GM19025 (cell line): ENCODE data around the gene UQCR11.
A peak's percentile ranks its signal among the peaks of the same experiment; 100 is the strongest.

Experiments used
- ATAC-seq: cut with Tn5 transposase; IDR thresholded peaks from one replicate; pipeline ENCODE4 v1.9.1; 2021; ENCODE audit warnings: mild to moderate bottlenecking, low read depth, moderate library complexity; ENCODE audit not compliant: unreplicated experiment

Gene UQCR11

GRCh38 chr19:1572795-1573194, 32.5 kb downstream of the UQCR11 start:
- ATAC-seq: no peak

DNA sequence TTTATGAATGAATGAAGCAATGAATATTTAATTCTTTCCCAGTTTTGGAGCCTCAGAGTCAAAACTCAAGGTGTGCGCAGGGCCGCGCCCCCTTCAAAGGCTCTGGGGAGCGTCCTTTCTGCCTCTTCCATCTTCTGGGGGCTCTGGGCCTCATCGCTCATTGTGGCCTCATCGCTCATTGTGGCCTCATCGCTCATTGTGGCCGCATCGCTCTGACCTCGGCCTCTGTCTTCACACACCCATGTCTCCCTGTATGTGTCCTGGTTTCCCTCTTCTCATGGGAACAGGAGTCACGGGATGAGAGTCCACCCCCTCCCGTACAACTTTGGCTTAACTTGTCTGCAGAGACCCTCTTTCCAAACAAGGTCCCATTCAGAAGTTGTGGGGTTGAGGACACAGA, 33.9 kb downstream of the UQCR11 start:
- no peak for ATAC-seq

DNA sequence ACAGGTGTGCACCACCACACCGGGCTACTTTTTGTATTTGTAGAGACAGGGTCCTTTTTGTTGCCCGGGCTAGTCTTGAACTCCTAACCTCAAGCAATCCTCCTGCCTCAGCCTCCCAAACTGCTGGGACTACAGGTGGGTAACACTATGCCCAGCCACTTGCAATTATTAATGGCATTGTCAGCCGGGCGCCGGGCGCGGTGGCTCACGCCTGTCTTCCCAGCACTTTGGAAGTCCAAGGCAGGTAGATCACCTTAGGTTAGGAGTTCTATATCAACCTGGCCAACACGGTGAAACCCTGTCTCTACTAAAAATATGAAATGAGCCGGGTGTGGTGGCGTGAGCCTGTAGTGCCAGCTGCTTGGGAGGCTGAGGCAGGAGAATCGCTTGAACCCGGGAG, 34.4 kb downstream of the UQCR11 start:
- no peak for ATAC-seq

- ATAC-seq: no peak
These were observed 35.3 kb downstream of the UQCR11 start for GRCh38 chr19:1569997-1570396.

DNA sequence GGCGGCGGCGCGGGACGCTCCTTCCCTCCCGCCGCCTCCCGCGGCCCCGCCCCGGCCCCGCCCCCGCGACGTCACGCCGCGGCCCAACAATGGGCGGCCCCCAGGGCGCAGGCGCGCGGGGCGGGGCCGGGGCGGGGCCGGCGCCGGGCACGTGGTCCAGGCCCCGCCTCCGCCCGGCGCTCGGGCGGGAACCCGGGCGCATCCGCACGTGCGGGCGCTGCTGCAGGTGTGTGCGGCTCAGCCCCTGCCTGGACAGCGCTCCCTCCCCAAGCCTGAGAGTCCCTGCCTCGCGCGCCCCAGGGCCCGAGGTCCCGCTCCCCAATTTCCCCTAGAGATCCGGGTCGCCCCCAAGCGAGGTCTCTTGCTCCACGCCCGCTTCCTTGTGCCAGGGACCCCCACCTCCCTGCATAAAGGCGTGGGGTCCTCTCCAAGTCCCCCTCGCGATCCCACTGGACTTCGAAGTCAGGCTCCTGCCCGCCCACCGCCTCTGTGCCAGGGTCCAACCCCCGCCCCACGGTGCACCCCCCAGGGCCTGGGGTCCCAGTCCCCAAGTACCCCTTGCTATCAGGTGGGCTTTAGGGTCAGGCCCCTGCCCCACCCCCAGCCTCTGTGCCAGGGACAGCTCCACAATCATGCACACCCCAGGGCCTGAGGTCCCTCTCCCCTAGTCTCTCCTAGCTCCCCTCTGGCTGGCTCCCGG, 36.8 kb downstream of the UQCR11 start, which contains the start of gene MEX3D:
MEX3D (minus strand) TSS at position 6 of the 700 bp plus-strand sequence. CDS start 267 bp downstream, outside the sequence.
- peak; percentile 68 for ATAC-seq

DNA sequence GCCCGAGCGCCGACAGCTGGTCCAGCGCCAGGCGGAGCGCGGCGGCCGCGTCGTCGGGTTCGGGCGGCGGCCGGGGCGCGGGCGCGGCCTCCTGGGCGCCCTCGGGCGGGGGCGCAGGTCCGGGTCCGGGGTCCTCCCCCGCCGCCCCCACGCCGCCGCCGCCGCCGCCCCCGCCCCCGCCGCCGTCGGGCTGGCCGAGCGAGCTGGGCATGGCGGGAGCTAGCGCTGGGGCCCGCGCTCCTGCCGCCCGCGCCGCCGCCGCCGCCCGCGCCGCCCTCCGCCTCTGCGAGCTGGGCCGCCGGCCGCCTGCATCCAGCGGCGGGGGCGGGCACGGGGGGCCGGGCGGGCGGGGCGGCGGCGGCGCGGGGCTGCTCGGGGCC, 37.4 kb downstream of the UQCR11 start:
- peak; percentile 7 for ATAC-seq

- no peak for ATAC-seq
These were observed 38.0 kb downstream of the UQCR11 start for GRCh38 chr19:1567116-1567847.

DNA sequence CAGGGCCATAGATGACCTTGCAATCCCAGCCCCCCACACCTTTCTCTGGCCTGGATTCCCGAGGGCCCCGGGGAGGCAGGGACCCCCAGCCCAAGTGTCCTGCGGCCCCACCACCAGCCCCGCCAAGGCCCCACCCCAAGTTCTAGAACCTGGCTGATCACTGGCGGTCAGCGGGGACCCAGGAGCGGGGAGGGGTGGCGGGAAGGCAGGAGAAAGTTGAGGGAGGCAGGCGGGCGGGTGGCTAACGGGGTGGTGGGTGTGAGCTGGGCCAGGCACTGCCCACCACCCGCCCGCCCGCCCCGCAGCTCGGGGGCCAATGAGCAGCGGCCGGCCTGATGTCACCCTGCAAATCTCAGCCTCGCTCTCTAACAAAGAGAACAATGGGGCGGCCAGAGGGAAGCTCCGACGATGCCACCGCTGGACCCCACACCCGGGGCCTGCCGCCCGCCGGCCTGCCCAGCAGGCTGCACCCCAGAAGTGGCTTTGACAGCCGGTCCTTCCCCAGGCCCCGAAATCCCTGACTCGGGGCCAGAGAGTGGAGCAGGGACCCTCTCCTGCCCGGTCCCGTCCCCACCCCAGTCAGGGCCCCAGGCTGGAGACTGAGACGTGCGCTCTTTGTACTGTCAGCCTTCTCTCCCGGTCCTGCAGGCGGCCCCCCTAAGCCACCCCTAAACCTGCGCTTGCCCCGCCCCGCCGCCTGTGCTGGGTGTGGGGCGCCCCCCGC, 38.7 kb downstream of the UQCR11 start:
- ATAC-seq: no peak

GRCh38 chr19:1563251-1563650, 42.0 kb downstream of the UQCR11 start:
- no peak for ATAC-seq

DNA sequence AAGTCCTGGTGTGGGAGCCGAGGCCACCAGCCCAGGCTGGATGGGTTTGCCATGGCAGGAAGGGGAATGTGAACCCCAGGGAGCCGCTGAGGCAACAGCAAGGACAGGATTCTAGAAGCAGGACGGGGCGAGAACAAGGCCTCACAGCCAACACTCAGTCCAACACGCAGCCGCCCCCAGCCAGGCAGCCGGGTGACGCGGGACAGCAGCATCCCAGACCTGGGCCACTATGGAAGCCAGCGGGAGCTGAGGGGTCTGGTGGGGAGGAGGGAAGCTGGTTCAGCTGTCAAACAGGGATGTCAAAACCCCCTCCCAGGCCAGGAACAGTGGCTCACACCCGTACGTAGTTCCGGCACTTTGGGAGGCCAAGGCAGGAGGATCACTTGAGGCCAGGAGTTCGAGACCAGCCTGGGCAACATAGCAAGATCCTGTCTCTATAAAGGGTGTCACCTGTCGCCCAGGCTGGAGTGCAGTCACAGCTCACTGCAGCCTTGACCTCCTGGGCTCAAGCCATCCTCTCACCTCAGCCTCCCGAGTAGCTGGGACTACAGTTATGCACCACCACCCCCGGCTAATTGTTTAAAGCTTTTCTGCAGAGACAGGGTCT, 43.9 kb downstream of the UQCR11 start:
- no peak for ATAC-seq

DNA sequence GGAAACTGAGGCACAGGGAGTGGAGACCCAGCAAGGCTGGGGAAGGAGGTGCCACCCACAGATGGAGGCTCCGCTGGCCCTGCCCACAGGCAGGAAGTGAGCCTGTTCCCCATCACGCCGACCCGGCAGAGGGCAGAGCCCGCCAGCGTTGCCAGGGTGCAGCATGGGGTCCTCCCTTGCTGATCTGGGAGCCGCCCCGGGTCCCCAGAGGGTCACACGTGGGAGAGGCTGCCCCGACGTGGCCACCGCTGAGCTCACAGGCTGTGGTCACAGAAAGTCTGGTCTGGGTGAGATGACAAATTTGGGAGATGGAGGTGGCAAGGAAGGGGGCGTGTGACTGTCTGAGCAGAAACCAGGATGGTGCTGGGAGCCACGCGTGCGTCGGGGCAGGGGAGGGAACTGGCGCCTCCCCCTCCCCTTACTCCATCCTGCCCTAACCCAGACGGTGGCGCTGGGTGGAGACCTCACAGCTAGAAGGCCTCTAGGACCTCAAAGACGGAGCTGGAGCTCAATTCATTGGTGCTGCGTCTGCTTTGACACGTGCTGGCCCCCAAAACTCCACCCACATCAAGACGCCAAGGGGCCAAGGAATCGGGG, 44.9 kb downstream of the UQCR11 start:
- no peak for ATAC-seq

- ATAC-seq: no peak
These were observed 46.7 kb downstream of the UQCR11 start for GRCh38 chr19:1558552-1558951.

DNA sequence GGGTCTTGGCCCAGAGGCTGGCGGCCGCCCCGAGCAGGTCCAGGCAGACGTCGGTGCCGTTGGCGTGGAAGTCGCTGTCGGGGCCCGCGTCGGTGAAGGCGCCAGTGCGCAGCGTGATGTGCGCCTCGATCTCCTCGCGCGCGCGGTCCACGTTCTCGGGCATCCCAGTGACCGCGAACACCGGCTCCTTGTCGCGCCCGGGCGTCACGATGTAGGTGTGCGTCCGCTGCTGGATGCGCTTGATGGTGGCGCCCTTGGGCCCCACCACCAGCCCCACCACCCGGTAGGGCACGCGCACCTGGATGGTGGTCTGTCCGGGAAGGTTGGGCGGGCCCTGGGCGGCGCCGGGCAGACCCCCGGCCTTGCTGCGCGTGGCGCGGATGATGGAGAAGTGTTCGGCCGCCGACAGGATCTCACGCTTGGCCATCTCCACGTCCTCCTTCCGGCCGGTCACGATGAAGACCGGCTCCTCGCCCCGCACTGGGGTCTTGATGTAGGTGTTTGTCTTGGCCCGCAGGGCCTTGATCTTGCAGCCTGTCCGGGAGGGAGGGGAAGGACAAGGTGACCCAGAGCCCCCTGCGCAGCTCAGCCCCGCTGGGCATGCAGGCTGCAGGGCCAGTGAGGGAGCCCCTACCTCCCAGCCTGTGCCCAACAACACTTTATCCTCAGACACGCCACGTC, 48.7 kb downstream of the UQCR11 start:
- no peak for ATAC-seq

DNA sequence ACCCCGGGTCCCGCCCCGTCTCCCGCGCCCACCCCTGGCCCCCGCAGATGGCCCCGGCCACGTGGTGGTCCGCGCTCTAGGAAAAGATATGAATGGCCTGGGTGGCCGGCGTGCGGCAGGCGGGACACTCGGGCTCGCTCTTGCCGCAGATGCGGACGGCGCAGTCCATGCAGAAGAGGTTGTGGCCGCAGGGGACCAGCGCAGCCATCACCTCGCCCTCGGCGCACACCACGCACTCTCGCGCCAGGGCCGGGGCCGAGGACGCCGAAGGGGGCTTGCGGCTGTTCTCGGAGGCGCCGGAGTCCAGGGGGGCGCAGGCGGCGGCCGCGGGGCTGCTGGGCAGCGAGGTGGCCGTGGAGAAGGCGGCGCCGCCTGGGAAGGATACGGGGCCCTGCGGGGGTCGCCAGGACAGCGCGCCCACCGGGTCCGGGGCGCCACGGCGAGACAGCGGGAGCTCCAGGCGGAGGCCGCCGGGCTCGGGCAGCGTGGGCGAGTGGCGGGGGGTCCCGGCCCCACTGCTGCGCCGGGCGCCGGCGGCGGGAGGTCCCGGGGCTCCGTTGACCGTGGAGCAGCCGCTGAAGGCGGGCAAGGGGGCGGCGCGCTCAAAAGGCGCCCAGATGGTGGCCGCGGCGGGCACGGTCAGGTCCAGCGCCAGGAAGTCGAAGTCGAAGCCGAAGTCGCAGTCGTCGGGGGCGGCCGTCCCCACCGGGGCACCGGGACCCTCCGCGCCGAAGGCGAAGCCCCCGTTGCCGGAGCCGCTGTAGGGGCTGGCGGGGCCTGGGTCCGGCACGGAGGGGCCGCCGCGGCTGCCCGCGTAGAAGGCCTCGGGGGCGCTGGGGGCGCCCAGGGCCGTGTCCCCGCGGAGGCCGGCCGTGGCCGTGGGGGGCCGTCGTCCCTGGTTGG, 49.5 kb downstream of the UQCR11 start:
- ATAC-seq: no peak

DNA sequence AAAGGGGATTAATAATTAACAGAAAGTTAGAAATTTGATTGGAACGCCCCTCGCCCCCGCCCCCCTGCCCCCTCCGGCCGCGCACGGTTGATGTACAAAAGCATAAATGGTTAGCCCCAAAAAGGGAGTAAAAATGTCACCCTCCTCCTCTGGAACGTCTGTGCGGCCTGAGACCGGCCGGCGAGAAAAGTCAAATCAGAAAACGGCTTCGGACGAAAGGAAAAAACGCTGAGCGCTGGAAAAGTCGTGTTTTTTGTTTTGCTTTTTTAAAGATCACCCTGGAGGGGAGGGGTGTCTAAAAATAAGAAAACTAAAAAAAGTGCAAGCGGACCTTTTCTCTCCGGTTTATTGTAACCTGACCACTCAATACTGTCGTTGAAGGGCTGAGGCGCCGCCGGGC, 50.3 kb downstream of the UQCR11 start:
- ATAC-seq: no peak

DNA sequence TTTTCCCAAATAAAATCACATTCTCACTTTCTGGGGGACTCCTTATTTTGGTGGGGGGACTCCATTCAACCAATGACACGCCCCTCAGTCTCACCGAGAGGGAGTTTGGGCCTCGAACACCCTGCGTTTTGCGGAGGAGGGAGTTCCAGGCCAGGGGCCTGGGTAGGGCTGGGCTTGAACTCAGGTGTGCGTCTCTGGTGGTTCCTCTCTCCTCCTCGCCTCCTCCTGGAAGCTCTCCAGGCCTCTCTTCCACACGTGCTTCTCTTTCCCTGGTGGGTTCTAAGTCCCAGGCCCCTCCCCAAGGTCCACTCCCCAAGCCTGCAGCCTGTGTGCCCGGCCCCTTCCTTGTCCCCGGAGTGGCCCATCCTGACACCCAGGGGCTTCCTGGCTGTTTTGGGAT, 51.8 kb downstream of the UQCR11 start:
- ATAC-seq: no peak

DNA sequence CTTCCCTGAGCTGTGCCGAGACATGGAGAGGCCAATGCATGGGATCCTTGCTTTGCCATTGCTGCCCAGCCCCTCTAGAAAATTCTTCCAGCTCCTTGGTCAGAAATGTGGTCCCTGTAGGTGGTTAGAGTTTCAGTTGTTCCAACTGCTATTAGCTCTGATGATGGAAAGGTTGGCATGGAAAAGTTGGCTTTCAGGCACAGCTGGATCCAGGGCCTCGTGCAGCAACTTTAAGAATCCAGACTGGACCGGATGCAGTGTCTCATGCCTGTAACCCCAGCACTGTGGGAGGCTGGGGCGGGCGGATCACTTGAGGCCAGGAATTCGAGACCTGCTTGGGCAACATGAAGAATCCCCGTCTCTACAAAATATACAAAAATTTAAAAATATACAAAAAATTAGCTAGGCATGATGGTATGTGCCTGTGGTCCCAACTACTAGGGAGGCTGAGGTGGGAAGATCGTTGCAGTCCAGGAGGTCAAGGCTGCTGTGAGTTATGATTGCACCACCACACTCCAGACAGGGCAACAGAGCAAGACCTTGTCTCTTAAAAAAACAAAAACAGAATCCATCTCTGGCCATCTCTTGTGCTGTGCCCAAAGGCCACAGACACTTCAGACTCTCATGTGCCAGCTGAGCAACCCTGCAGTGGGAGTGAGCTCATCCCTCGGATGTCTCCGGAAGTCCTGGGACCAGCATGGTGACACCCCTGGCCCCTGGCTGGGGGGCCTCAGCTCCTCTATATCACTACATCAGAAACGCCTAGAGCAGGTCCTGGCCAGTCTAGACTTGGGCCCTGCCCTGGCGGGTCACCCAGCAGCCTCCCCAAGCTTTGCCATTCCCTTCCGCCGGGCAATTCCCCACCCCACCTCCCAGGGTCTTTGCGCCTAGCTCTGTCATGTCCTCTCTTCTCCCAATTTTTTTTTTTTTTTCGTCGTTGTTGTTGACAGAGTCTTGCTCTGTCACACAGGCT, 53.9 kb downstream of the UQCR11 start:
- ATAC-seq: no peak
